ENCODE measurements around the gene FBXO8.

DNA sequence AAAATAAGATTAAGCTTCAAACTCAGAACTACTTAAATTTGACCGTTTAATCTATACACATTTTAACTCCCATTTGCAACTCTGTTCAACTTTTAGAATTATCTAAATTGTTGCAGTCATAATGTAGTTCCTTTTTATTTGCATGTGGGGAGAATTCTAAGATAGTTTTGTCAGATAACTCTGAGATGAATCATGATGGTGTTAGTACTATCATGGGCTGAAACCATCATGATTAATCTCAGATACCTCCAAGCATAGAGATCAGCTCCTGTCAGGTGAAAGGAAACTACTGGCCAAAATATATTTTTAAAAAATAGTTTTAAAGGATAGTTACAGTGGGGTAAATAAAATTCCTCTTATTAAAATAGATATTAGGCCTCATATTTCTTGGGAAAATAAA lies 39.0 kb downstream of the FBXO8 start:
- TF ChIP-seq CTCF (IDR thresholded peaks at IDR 0.05; ENCODE audit: low read depth, low read length) (no peak), POLR2A (IDR thresholded peaks at IDR 0.05; ENCODE audit: extremely low read depth, insufficient read length) (no peak), MAX (IDR thresholded peaks at IDR 0.05; ENCODE audit: low read depth, low read length) (no peak)

All from NB4 (cell line).